ENCODE data around the gene ATXN10. TPM values are rescaled to one million over a fixed set of nuclear protein-coding genes. Genes with fewer than 3 reads are reported as not detected.

The ATXN10 gene
- total RNA-seq, 6 donors from 2014 or later = 90.2 to 137 (median 110) TPM

GRCh38 chr22:45638834-45639746 is 32.5 kb upstream of the ATXN10 start:
- no peaks in the 10 kb centered on the region for H3K9me3 ChIP-seq
- DNase-seq (peak in 1 of 2 donors; percentile 72), ATAC-seq (ENCODE audit: low FRiP score in 2 of 2) (peak; percentile 80 to 88)
- H3K4me1 ChIP-seq = peaks cover 10 to 17% (median 13%) of the 10 kb centered on the region in 4 donors
- peaks cover 0 to 2% (median 0%) of the 10 kb centered on the region in 4 donors for H3K27me3 ChIP-seq
- peak overlapping the region in 3 of 4 donors; percentile 42 to 52 (median 43) for H3K27ac ChIP-seq
- 35 to 41% methylated on average over 7 to 18 of the region's 21 CpGs for WGBS, 2 donors
- peak overlapping the region in 3 of 4 donors; percentile 1 to 4 (median 2) for H3K4me3 ChIP-seq
- H3K36me3 ChIP-seq = no peaks in the 10 kb centered on the region
- TF ChIP-seq POLR2AphosphoS5 (IDR thresholded peaks at IDR 0.05) = peak in 1 of 2 donors; percentile 40
- peak in 3 of 6 experiments; percentile 11 to 37 (median 18) for TF ChIP-seq CTCF (IDR thresholded peaks at IDR 0.05)
- TF ChIP-seq POLR2A (IDR thresholded peaks at IDR 0.05) = no peak
- no peak for TF ChIP-seq EP300 (IDR thresholded peaks at IDR 0.05)

DNA sequence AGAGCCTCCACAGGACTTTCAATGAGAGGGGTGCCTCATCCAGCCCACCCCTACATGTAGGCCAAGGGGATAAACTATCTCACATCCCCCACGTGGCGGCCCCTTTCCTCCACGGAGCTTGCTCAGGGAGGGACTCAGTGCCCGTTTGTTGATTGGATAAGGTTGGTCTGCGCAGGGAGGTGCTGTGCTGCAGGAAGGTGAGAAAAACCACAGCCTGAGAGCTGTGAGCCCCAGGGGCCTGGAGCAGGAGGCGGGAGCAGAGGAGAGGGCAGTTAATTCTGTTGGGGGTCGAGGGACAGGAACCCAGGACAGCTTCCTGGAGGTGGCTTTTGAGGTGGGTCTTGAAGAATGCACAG is 31.9 kb upstream of the ATXN10 start:
- DNase-seq (no peak), ATAC-seq (ENCODE audit: low FRiP score in 2 of 2) (no peak)
- WGBS, 2 donors = 36 to 37% methylated on average over 7 of the region's 7 CpGs
- TF ChIP-seq EP300 (IDR thresholded peaks at IDR 0.05) = no peak
- TF ChIP-seq POLR2AphosphoS5 (IDR thresholded peaks at IDR 0.05) = no peak
- TF ChIP-seq POLR2A (IDR thresholded peaks at IDR 0.05) = no peak
- no peak for TF ChIP-seq CTCF (IDR thresholded peaks at IDR 0.05)
- Histone ChIP-seq H3K36me3 (no peaks in the 10 kb centered on the region), H3K4me3 (no peak overlapping the region), H3K9me3 (no peaks in the 10 kb centered on the region), H3K27ac (no peak overlapping the region), H3K27me3 (no peaks in the 10 kb centered on the region), H3K4me1 (peaks cover 10 to 17% (median 13%) of the 10 kb centered on the region in 4 donors)

DNA sequence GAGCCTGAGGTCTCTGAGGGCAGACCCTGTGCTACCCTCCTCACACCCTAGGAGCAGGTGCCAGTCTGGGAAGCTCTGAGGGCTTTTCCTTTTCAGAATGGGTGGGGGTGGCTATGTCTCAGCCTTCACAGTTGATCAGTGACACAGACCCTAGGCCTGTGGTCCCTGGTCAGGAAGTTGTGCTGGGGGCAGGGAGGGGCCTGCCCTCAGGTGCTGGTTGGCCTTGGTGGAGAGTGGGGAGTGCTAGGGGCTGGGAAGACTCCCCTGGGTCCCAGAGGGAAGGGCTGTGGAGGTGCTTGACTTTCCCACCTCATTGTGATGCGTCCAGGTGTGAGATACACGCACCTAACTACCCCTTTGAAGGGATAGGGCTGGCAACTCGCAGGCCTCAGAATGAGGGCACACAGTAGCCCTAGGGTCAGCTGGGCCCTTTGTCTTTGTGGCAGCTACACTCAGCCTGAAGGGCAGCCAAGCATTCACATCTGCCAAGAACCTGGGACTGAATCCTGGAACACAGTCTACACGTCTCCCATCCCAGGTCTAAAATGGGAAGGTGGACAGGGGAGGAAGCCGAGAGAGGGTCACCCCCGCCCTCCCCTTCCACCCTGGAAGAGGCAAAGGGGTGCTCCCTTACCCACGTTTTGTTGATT is 31.2 kb upstream of the ATXN10 start:
- Histone ChIP-seq H3K36me3 (no peaks in the 10 kb centered on the region), H3K4me3 (no peak overlapping the region), H3K4me1 (peaks cover 12 to 20% (median 16%) of the 10 kb centered on the region in 4 donors), H3K27me3 (no peaks in the 10 kb centered on the region), H3K27ac (no peak overlapping the region), H3K9me3 (no peaks in the 10 kb centered on the region)
- WGBS, 2 donors = 64 to 100% methylated on average over 1 to 7 of the region's 7 CpGs
- DNase-seq (no peak), ATAC-seq (ENCODE audit: low FRiP score in 2 of 2) (no peak)
- TF ChIP-seq POLR2AphosphoS5 (IDR thresholded peaks at IDR 0.05) (no peak), EP300 (IDR thresholded peaks at IDR 0.05) (no peak), CTCF (IDR thresholded peaks at IDR 0.05) (no peak), POLR2A (IDR thresholded peaks at IDR 0.05) (no peak)

DNA sequence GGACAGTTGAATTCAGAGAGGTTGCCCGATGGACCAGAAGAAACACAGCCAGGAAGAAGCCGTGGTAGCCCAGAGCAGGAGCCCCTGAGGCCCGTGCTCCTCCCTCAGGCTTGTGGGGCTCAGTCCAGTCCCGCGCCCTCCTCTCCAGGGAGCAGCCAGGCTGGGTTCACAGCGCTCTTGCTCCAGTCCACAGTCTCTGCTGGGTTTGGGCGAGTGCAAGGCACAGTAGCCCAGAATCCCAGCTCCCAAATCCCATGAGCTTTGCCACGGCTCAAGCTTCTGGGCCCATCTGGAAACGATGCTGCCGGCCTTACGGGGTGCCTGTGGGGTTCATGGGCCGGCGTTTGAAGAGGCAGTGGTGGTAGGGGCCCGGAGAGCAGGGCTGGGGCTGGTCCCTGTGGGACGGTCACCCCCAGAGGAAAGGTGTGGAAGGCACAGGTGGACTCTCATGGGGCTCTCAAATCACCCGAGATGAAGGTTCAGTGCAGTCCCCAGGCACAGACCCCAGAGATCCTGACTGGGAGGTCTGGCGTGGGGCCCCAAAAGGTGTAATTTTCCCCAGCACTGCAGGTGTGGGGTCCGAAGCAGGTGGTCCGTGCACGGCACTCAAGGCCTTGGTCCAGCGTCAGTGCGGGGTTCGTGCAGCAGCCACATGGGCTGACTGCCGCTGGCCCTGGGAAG is 30.6 kb upstream of the ATXN10 start:
- H3K4me3 ChIP-seq = no peak overlapping the region
- ATAC-seq (ENCODE audit: low FRiP score in 2 of 2) = no peak
- TF ChIP-seq POLR2A (IDR thresholded peaks at IDR 0.05) = no peak
- TF ChIP-seq CTCF (IDR thresholded peaks at IDR 0.05) = no peak
- TF ChIP-seq EP300 (IDR thresholded peaks at IDR 0.05) = no peak
- TF ChIP-seq POLR2AphosphoS5 (IDR thresholded peaks at IDR 0.05) = no peak
- H3K4me1 ChIP-seq = peaks cover 17 to 26% (median 21%) of the 10 kb centered on the region in 4 donors
- no peaks in the 10 kb centered on the region for H3K27me3 ChIP-seq
- no peaks in the 10 kb centered on the region for H3K36me3 ChIP-seq
- H3K27ac ChIP-seq = no peak overlapping the region
- WGBS, 2 donors = 86% methylated on average over 19 of the region's 24 CpGs; no CpG with 5 or more reads in 1 of the 2 donors
- peak in 1 of 2 donors; percentile 59 for DNase-seq
- H3K9me3 ChIP-seq = no peaks in the 10 kb centered on the region
